GM12892 (cell line): ENCODE results near the gene CLNK.

Experiments
- POLR2A ChIP-seq: IDR thresholded peaks from 2 replicates; pipeline ENCODE4 v1.6.1; 2011; ENCODE audit warnings: low read depth, low read length, control low read depth
- TAF1 ChIP-seq: IDR thresholded peaks from 2 replicates; pipeline ENCODE4 v1.6.1; 2011; ENCODE audit warnings: low read depth, mild to moderate bottlenecking, control low read depth, low read length, borderline replicate concordance

- TF ChIP-seq TAF1 (no peak), POLR2A (no peak)
These were observed 63.6 kb downstream of the CLNK start for GRCh38 chr4:10620935-10621488.
